ENCODE results near the gene NAT14. TPM values are rescaled to one million over a fixed set of nuclear protein-coding genes. Genes with fewer than 3 reads are reported as not detected.
A peak's percentile ranks its signal among the peaks of the same experiment; 100 is the strongest.

NAT14 gene
- total RNA-seq, 1 donor from 2014 or later: 37.7 TPM

- H3K4me3 Mint-ChIP-seq (ENCODE audit: unreplicated experiment): peak overlapping the region; percentile 72
- H3K4me1 Mint-ChIP-seq (ENCODE audit: unreplicated experiment): peaks cover 11% of the 10 kb centered on the region
- no peak overlapping the region for H3K27ac Mint-ChIP-seq (ENCODE audit: unreplicated experiment)
- TF ChIP-seq CTCF (IDR thresholded peaks at IDR 0.05; ENCODE audit: unreplicated experiment): no peak
- peaks cover 27% of the 10 kb centered on the region for H3K27me3 Mint-ChIP-seq (ENCODE audit: unreplicated experiment)
- H3K9me3 Mint-ChIP-seq (ENCODE audit: unreplicated experiment): no peaks in the 10 kb centered on the region
- DNase-seq (ENCODE audit: low spot score): no peak
- peaks cover 12% of the 10 kb centered on the region for H3K36me3 Mint-ChIP-seq (ENCODE audit: low read depth, unreplicated experiment)
Observed at GRCh38 chr19:55478364-55478763, 6.6 kb upstream of the NAT14 start.

GRCh38 chr19:55479045-55479444 lies 5.9 kb upstream of the NAT14 start:
- Mint-ChIP-seq H3K27me3 (ENCODE audit: unreplicated experiment) (peaks cover 27% of the 10 kb centered on the region), H3K36me3 (ENCODE audit: low read depth, unreplicated experiment) (peaks cover 12% of the 10 kb centered on the region), H3K4me1 (ENCODE audit: unreplicated experiment) (peaks cover 11% of the 10 kb centered on the region), H3K9me3 (ENCODE audit: unreplicated experiment) (no peaks in the 10 kb centered on the region), H3K27ac (ENCODE audit: unreplicated experiment) (no peak overlapping the region), H3K4me3 (ENCODE audit: unreplicated experiment) (peak overlapping the region; percentile 72)
- TF ChIP-seq CTCF (IDR thresholded peaks at IDR 0.05; ENCODE audit: unreplicated experiment): no peak
- no peak for DNase-seq (ENCODE audit: low spot score)

- H3K27me3 Mint-ChIP-seq (ENCODE audit: unreplicated experiment): peaks cover 27% of the 10 kb centered on the region
- peak overlapping the region; percentile 8 for H3K27ac Mint-ChIP-seq (ENCODE audit: unreplicated experiment)
- DNase-seq (ENCODE audit: low spot score): no peak
- H3K36me3 Mint-ChIP-seq (ENCODE audit: low read depth, unreplicated experiment): peaks cover 12% of the 10 kb centered on the region
- peak overlapping the region; percentile 72 for H3K4me3 Mint-ChIP-seq (ENCODE audit: unreplicated experiment)
- no peak for TF ChIP-seq CTCF (IDR thresholded peaks at IDR 0.05; ENCODE audit: unreplicated experiment)
- H3K9me3 Mint-ChIP-seq (ENCODE audit: unreplicated experiment): no peaks in the 10 kb centered on the region
- peaks cover 11% of the 10 kb centered on the region for H3K4me1 Mint-ChIP-seq (ENCODE audit: unreplicated experiment)
Observed at GRCh38 chr19:55479451-55480230, 5.3 kb upstream of the NAT14 start.

GRCh38 chr19:55481148-55481793 lies 3.7 kb upstream of the NAT14 start:
- H3K4me3 Mint-ChIP-seq (ENCODE audit: unreplicated experiment): no peak overlapping the region
- H3K27me3 Mint-ChIP-seq (ENCODE audit: unreplicated experiment): peaks cover 24% of the 10 kb centered on the region
- peaks cover 16% of the 10 kb centered on the region for H3K36me3 Mint-ChIP-seq (ENCODE audit: low read depth, unreplicated experiment)
- no peak overlapping the region for H3K27ac Mint-ChIP-seq (ENCODE audit: unreplicated experiment)
- no peak for TF ChIP-seq CTCF (IDR thresholded peaks at IDR 0.05; ENCODE audit: unreplicated experiment)
- no peak for DNase-seq (ENCODE audit: low spot score)
- H3K4me1 Mint-ChIP-seq (ENCODE audit: unreplicated experiment): peaks cover 15% of the 10 kb centered on the region
- no peaks in the 10 kb centered on the region for H3K9me3 Mint-ChIP-seq (ENCODE audit: unreplicated experiment)

GRCh38 chr19:55481794-55482155 lies 3.2 kb upstream of the NAT14 start:
- H3K27me3 Mint-ChIP-seq (ENCODE audit: unreplicated experiment): peaks cover 24% of the 10 kb centered on the region
- no peaks in the 10 kb centered on the region for H3K9me3 Mint-ChIP-seq (ENCODE audit: unreplicated experiment)
- no peak overlapping the region for H3K4me3 Mint-ChIP-seq (ENCODE audit: unreplicated experiment)
- no peak for TF ChIP-seq CTCF (IDR thresholded peaks at IDR 0.05; ENCODE audit: unreplicated experiment)
- H3K27ac Mint-ChIP-seq (ENCODE audit: unreplicated experiment): no peak overlapping the region
- peaks cover 16% of the 10 kb centered on the region for H3K36me3 Mint-ChIP-seq (ENCODE audit: low read depth, unreplicated experiment)
- no peak for DNase-seq (ENCODE audit: low spot score)
- peaks cover 15% of the 10 kb centered on the region for H3K4me1 Mint-ChIP-seq (ENCODE audit: unreplicated experiment)

Data from endothelial cell (in vitro differentiated cells).